Measurements from ENCODE around the gene C10orf88.

C10orf88 gene
- total RNA-seq, result 3.9 to 12.0 reads per million in 2 donors

- DNase-seq, result peak; percentile 92
Observed at GRCh38 chr10:122953902-122954730, at the start of gene C10orf88. C10orf88 (minus strand) TSS chr10:122954227; CDS start chr10:122954178, 49 bp downstream.

- DNase-seq, result no peak
Observed at GRCh38 chr10:123001370-123001769, 47.3 kb upstream of the C10orf88 start.

GRCh38 chr10:123000155-123000554 is 46.1 kb upstream of the C10orf88 start:
- no peak for DNase-seq

GRCh38 chr10:122999347-122999746 is 45.3 kb upstream of the C10orf88 start:
- no peak for DNase-seq

- no peak for DNase-seq
Observed at GRCh38 chr10:122998934-122999333, 44.9 kb upstream of the C10orf88 start.

- no peak for DNase-seq
Observed at GRCh38 chr10:122998360-122998917, 44.4 kb upstream of the C10orf88 start.

GRCh38 chr10:122997864-122998263 is 43.8 kb upstream of the C10orf88 start:
- no peak for DNase-seq

- DNase-seq, result no peak
Observed at GRCh38 chr10:122995936-122996335, 41.9 kb upstream of the C10orf88 start.

- no peak for DNase-seq
Observed at GRCh38 chr10:122993797-122994336, 39.8 kb upstream of the C10orf88 start.

- DNase-seq, result no peak
Observed at GRCh38 chr10:122992031-122992585, 38.1 kb upstream of the C10orf88 start.

- DNase-seq, result no peak
Observed at GRCh38 chr10:122990278-122990677, 36.3 kb upstream of the C10orf88 start.

GRCh38 chr10:122988501-122988900 is 34.5 kb upstream of the C10orf88 start:
- no peak for DNase-seq

GRCh38 chr10:122986335-122986734 is 32.3 kb upstream of the C10orf88 start:
- DNase-seq, result no peak

GRCh38 chr10:122984708-122985107 is 30.7 kb upstream of the C10orf88 start:
- no peak for DNase-seq

- DNase-seq, result no peak
Observed at GRCh38 chr10:122983898-122984297, 29.9 kb upstream of the C10orf88 start.

GRCh38 chr10:122981066-122981464 is 27.0 kb upstream of the C10orf88 start:
- no peak for DNase-seq

- peak; percentile 82 for DNase-seq
Observed at GRCh38 chr10:122980209-122981065, 26.4 kb upstream of the C10orf88 start, which contains the start of gene PSTK. PSTK (plus strand) TSS chr10:122980401; CDS start chr10:122980480, 79 bp downstream.

- DNase-seq, result no peak
Observed at GRCh38 chr10:122974543-122975064, 20.6 kb upstream of the C10orf88 start.

- DNase-seq, result no peak
Observed at GRCh38 chr10:122974023-122974422, 20.0 kb upstream of the C10orf88 start.

GRCh38 chr10:122968698-122969097 is 14.7 kb upstream of the C10orf88 start:
- DNase-seq, result no peak

GRCh38 chr10:122966879-122967278 is 12.9 kb upstream of the C10orf88 start:
- DNase-seq, result no peak

GRCh38 chr10:122962405-122962804 is 8.4 kb upstream of the C10orf88 start:
- DNase-seq, result no peak

Data from T-helper 9 cell (primary cell).